ENCODE data around the gene JAM3. TPM values are rescaled to one million over a fixed set of nuclear protein-coding genes. Genes with fewer than 3 reads are reported as not detected.
A peak's percentile ranks its signal among the peaks of the same experiment; 100 is the strongest.
"Not testable (repeated sequence)": the region's sequence is repeated elsewhere in the genome, so short reads cannot be mapped to it uniquely, and the experiment has no call there.

JAM3 gene
- total RNA-seq, 1 donor from 2014 or later: 156 TPM

DNA sequence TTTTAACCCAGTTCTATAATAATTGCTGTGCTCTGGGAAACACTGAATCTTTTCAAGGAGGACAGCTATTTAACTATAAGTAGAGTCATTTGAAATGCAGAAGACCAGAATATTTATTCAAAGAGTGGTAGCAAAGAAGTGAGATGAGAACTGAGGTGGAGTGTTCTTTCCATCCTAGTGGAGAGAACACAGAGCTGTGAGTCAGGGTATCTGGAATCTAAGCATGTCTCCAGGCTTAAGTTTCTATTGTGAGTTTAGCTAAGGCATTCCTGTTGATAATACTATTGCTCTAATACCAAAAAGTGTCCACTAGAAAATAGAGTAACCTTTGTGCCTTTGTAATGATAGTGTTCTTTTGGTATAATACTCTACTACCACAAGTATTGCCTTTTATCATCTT, 32.4 kb downstream of the JAM3 start:
- DNase-seq (ENCODE audit: low spot score): no peak

DNA sequence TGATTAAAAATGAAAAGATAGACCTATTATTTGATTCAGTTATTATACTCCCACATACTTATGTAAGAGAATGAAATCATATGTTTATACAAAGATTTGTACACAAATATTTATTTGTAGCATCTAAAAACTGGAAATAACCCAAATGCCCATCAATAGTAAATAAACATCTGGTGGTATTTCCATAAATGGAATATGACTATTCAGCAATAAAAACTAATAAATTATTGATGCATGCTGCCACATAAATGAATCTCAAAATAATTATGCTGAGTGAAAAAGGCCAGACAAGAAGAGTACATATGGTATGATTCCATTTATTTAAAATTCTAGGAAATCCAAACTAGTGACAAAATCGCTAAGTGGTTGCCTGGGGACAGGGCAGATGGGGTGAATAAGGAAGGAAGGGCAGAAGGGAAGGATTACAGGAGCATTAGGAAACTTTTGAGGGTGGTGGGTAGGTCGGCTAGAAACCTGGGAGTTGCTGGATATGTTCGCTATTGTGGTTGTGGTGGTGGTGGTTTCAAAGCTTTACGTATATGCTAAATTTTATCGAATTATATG, 41.5 kb downstream of the JAM3 start:
- DNase-seq (ENCODE audit: low spot score): no peak

DNA sequence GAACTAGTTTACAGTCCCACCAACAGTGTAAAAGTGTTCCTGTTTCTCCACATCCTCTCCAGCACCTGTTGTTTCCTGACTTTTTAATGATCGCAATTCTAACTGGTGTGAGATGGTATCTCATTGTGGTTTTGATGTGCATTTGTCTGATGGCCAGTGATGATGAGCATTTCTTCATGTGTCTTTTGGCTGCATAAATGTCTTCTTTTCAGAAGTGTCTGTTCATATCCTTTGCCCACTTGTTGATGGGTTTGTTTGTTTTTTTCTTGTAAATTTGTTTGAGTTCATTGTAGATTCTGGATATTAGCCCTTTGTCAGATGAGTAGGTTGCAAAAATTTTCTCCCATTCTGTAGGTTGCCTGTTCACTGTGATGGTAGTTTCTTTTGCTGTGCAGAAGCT, 44.9 kb downstream of the JAM3 start:
- not testable (repeated sequence) for DNase-seq (ENCODE audit: low spot score)

DNA sequence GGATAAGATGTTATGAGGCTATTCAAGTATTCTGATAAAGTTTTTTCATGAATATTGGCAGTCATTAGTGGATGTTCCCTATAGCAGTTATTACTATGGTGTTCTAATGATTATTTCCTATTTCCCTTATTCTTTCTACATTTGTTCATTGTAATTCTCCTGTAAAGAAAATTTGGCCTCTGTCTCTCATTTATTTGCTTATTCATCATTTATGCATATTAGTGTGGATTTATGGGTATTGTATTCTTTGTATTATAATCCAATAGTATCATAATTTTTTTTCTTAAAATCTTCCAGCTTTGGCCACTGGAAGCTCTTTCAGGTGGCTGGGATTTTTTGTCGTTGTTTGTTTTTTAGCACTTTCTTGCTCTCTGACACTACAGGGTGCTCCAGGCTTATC, 47.3 kb downstream of the JAM3 start:
- no peak for DNase-seq (ENCODE audit: low spot score)

DNA sequence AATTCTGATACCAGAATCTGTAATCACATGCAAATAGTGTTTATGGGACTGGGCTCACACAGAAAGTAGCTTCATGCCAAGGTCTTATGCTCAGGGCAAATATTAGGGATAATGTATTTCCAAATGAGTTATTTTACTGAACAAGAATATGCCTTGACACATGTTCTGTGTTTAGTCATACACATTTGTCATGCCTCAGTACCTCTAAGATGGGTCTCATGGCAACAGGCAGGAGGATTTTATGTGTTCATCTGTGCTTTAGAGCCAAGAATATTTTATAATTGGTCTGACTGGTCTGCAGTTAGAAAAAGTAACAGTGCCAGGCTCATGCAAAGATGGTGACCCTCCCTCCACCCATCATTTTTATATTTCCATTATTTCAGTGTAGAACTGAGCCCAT, 49.1 kb downstream of the JAM3 start:
- DNase-seq (ENCODE audit: low spot score): no peak

DNA sequence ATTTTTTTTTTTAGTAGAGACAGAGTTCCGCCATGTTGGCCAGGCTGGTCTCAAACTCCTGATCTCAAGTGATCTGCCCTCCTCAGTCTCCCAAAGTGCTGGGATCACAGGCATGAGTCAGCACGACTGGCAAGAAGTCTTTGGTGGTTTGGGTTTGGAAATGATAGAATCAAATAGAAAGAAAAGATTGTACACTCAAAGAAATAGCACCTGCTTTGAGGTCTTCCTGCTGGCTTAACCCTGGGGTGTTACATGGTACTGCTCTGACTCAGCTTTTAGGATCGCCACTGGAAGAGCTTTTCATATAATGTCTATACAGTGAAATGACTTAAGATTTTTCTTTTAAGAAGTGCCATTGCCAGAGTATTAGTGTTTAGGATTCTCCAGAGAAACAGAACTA, 50.2 kb downstream of the JAM3 start:
- peak; percentile 15 for DNase-seq (ENCODE audit: low spot score)

DNA sequence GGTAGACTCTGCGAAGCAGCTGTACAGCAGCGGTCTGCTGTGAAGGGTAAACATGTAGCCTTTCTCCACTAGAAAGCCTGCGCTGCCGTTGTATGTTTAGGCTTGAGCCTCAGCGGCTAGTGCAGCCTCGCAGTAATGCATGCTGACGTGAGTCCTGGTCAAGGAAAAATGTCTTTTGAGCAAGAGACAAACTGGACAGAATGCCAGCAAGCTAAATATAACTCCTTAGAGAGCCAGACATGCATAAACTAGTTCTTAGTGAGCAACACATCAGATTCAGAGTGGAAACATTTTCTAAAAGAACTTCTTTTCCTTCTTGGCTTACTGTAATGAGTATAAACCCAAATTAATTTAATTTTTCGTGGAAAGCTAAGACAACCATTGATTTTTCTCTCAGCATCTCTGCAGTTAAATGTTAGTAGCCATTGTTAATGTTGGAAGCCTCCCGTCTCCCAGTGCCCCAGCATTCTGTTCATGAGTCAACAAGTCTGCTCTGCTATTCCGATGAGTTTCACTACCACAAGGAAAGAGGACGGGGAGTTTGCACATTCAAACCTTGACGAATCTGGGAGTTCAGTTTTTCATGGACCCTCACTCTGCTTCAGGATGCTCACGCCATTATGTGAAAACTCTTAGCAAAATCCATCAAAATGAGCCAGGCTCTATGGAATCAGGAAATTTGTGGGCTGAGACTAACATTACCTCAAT, 51.4 kb downstream of the JAM3 start:
- DNase-seq (ENCODE audit: low spot score): peak; percentile 98

DNA sequence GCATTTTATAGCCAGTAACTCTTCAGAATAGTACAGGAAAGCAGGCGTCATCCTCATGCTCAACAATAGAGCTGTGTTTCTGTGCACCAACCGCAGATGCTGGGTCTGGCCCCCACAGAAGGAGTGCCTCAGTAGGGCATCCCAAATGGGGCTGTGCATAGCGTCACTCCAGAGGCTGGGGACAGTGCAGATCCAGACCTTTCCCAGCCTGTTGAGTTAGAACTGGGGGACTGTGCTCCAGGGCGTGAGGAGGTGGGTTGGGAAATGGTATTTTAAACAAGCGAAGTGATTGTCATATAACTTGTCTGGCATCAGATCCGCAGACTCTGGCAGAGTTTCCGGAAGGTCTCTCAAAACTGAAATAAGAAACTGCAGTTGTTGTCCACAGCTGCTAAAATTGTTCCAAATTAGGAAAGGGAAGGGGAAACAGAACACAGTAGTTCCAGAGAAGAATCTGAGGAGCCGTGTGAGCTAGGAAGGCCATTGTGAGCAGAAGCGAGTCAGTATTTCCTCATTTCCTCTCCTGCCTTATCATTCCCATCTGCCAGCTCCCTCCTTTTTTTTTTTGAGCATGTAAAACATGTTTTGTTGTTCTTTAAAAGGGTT, 52.2 kb downstream of the JAM3 start:
- peak; percentile 70 for DNase-seq (ENCODE audit: low spot score)

DNA sequence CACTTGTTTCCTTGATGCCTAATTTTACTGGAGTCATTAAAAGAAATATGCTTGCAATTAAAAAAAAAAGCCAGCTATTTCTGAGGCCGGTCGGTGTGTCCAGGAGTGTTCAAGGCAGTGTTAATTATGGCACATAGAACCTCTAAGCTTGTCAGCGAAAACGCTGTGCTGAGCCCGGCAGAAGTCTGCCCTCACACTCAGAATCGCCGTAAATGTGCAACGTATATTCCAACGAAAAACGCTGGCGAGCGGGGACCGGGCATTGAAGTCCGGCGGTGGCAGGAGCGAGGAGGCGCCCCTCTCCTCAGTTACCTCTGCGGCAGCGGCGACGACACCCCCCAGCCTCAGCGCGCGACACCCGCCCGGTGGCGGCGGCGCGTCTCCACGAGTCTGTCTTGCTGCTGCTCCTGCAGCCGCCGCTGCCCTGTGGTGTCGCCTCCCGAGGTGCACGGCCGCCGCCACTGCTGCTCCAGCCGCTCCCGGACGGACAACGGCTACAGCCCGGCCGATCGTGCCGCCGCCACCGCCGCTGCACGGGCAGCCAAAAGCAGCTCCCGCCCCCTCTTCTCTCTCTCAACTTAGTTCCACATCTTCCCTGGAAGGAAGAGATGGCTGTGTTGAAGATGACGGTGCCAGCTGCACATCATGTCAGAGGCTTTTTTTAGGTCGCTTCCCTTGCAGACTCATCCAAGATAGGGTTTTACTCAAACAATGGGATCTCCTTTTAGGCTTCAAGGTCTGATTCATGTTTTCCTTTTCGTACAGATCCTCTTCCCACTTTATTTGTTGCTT, 56.0 kb downstream of the JAM3 start:
- peak; percentile 45 for DNase-seq (ENCODE audit: low spot score)

DNA sequence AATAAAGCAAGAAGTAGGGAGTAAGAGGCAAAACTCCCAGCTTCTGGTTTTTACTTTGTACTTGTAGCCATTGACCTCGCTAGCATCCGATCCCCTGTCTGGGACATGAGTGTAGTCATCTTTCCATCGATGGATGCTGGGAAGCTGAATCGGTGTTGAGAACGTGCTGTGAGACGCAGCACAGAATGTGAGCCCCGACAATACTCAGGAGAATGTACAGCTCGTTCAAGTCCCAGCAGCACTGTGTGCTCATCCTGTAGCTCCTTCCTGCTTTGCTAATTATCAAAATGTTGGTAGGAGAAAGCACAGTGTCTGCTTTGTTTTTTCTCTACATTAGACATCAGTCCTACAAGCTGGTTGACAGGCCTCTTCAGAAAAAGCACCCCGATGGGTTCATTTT, 56.6 kb downstream of the JAM3 start:
- DNase-seq (ENCODE audit: low spot score): no peak

DNA sequence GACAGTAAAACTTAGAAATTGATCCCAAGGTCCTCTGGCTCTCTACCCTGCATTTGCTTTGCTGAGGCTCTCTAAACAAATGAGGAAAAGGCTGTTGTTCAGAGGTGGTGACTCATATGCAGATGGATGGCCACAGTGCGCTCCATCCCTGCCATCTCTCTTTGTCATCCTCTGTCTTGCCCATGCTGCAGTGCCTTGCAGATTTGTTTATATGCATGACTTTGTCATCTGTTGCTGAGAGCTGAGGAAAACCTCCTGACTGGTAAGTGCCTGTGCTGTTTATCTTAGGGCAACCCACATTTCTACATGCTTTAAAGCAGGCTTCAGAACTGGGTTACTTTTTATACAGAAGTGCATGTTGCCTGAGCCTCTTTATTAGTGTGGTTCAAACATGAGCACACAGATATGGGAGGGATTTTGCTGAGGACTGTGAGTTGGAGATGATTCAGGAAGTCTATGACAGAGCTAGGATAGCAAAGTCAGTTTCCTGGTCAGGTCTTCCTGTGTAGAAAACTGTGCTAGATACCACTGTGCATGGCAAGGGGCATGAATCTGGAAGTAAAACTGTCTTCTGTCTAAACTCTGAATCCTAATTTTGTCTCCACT, 57.4 kb downstream of the JAM3 start:
- peak; percentile 58 for DNase-seq (ENCODE audit: low spot score)

DNA sequence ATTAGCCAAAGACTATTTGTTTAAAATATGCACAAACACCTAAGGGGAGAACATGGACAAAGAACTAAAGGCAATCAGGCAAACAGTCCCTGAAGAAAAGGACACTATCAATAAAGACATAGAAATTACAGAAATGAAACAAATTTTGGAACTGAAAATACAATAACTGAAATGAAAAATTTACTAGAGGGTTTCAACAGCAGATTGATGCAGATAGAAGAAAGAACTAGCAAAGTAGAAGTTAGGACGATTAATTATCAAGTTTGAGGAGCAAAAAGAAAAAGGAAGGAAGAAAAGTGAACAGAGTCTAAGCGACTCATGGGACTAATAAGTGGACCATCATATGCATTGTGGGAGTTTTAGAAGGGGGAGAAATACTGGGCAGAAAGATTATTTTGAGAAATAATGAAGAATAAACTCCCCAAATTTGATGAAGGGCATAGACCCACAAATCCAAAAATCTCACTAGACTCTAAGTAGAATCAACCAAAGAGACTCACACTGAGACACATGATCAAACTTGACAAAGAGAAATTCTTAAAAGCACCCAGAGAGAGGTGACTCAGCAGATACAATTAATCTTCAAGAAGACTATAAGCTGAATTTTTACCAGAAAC, 62.9 kb downstream of the JAM3 start:
- no peak for DNase-seq (ENCODE audit: low spot score)

DNA sequence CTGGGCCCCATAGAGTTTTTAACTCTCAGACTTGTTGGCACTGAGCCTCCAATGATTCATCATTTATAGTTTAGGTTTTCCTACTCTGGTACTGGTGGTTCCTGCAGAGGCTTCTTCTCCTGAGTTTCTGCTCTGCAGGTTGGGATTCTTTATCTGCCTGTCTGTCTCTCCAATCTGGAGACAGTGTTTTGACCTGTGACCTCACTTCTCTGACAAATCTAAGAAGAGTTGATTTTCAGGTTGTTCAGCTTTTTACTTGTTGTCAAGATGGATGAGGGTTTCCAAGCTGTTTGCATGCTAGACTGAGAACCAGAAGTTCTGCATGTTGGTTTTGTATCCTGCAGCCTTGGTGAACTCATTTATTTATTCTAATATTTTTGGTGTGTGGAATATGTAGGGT, 63.9 kb downstream of the JAM3 start:
- DNase-seq (ENCODE audit: low spot score): no peak

DNA sequence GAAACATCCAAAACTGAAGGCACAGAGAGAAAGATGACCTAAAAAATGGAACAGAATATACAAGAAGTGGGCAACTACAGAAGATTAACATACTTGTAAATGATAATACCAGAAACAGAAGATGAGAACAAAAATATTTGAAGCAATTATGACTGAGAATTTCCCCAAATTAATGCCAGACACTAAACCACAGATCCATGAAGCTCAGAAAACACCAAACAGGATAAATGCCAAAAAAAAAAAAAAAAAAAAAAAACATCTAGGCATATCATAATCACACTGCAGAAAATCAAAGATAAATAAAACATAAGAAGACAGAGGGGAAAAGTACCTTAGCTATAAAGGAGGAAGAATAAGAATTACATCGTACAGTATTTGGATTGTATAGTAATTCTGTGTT, 65.3 kb downstream of the JAM3 start:
- no peak for DNase-seq (ENCODE audit: low spot score)

DNA sequence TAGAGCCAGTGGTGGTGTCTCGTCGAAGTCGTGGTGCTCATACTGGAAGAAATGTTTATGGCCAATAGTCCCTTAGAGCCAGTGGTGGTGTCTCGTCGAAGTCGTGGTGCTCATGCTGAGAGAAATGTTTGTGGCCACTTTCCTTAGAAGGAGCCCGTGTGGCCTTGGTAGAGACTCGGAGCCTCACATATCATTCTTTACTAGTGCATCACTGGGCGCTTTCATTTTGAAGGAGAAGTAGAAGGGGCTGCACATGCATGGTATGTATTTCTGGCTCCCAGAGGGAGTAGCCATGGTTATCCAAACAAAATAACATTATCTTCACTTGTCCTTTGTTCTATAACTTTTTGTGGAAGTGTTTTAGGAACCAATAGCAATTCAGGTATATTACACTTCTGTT, 69.5 kb downstream of the JAM3 start:
- no peak for DNase-seq (ENCODE audit: low spot score)

DNA sequence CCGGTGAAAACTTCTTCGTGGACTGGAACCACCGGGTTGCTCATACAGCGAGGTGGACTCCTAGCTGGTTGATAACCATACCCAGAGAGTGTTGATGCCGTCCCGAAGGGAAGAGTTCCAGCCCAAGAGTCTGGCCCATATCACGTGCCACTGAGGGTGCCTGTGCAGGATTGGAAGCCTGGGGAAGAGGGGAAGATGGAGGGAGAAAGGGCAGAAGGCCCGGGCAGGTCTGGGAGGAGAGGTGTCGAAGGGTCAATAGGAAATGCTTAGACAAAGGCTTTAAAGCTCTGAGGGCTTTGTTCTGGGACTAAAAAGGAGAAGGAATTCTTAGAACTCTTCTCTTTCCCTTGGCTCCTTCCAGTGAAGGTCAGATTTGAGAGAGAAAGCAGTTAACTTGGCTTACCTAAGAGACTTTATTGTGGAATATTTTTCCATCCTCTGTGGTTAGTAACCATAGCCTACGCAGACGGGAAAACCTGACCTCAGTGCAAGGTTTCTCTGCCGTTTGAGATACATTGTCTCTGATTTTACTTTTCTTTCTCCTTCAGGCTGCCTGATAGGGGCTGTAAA, 70.5 kb downstream of the JAM3 start:
- DNase-seq (ENCODE audit: low spot score): no peak

DNA sequence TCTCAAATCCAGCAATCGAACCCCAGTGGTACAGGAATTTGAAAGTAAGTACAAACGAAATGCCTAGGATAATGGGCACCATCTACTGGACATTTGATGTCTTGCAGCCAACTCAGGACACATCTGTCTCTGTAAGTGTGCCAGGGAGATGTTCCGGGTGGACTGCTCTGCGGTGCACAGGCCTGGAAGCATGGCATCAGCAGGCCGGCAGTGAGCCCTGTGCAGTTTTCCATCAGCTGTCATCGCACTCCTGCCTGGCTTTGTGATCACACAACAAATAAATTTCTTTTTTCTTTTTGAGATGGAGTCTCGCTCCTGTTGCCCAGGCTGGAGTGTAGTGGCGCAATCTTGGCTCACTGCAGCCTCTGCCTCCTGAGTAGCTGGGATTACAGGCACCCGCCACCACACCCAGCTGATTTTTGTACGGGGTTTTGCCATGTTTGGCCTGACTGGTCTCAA, 71.0 kb downstream of the JAM3 start:
- DNase-seq (ENCODE audit: low spot score): peak; percentile 86

DNA sequence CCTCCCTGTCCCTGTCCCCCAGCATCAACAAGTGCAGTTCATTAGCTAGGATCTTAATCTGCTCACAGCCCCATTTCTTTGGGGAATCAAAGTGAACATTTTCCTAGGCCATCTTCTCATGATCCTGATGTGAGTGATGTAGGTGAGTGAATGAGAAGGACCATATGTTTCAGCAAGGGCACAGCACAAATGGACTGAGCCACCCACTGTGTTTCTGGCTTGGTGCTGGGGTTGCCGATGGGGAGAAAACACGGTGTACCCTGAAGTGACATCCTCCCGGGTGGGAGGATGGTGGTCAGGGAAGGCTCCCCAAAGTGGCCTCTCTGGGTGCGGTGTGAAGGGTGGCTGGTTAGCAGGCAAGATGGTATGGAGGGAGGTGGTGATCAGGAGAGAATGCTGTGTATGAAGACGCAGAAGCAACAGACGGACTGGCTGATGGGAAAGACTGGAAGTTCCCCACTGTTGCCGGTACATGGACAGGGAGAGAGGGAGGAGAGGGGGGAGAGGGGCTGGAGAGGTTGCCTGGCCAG, 72.2 kb downstream of the JAM3 start:
- DNase-seq (ENCODE audit: low spot score): no peak

DNA sequence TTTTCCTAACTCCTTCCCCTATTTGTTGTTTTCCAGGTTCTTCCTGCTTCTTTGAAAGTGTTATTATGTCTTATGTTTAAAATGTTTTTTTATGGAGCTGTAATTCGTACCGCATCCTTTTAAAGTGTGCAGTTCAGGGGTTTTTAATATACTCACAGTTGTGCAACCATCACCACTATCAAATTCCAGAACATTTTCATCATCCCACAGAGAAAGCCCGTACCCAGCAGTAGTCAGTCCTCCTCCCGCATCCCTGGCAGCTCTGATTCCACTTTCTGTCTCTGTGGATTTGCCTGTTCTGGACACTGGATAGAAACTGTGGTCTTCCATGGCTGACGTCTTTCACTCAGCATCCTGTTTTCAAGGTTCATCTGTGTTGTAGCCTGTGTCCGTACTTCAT, 73.7 kb downstream of the JAM3 start:
- DNase-seq (ENCODE audit: low spot score): no peak

DNA sequence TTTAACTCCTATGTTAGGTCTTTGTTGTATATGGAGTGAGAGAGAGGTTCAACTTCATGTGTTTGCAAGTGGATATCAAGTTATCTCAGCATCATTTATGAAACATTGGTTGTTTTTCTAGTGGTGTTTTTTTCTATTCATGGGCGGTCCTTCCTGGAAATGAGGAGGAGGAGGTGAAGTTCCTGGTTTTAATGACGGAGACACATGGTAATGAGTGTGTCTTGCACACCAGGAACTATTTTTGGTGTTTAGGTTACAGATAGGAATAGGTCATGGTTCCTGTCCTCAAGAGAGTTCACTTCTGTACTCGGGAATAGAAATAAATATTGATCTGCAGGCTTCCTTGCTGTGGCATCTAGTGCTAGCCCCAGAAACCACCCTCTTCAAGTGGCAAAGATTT, 74.9 kb downstream of the JAM3 start:
- DNase-seq (ENCODE audit: low spot score): no peak

DNA sequence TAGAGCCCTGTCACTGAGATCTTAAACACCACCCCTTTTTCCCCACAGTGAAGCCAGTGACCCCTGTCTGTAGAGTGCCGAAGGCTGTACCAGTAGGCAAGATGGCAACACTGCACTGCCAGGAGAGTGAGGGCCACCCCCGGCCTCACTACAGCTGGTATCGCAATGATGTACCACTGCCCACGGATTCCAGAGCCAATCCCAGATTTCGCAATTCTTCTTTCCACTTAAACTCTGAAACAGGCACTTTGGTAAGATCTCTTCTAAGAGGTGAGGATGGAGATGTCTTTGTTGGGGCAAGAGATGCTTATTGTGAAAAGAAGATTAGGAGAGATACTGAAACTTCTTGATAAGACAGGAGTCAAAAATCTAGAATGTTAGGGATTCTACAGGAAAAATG, 75.9 kb downstream of the JAM3 start:
- no peak for DNase-seq (ENCODE audit: low spot score)

Data from umbilical cord (tissue), 2 donors.